Activated gamma-delta T cell (primary cell): ENCODE measurements around the gene REEP2.
"Not testable (repeated sequence)": the region's sequence is repeated elsewhere in the genome, so short reads cannot be mapped to it uniquely, and the experiment has no call there.

Source experiments
- DNase-seq: peaks from one replicate; lab custom pipeline; 2025; lab: John Stamatoyannopoulos, UW
- total RNA-seq, 2 donors: gene quantifications; one replicate each; lab custom pipeline; 2026; lab: John Stamatoyannopoulos, UW

REEP2 gene, protein sequence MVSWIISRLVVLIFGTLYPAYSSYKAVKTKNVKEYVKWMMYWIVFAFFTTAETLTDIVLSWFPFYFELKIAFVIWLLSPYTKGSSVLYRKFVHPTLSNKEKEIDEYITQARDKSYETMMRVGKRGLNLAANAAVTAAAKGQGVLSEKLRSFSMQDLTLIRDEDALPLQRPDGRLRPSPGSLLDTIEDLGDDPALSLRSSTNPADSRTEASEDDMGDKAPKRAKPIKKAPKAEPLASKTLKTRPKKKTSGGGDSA
- 0.87 to 1.1 reads per million in 2 donors for total RNA-seq

DNA sequence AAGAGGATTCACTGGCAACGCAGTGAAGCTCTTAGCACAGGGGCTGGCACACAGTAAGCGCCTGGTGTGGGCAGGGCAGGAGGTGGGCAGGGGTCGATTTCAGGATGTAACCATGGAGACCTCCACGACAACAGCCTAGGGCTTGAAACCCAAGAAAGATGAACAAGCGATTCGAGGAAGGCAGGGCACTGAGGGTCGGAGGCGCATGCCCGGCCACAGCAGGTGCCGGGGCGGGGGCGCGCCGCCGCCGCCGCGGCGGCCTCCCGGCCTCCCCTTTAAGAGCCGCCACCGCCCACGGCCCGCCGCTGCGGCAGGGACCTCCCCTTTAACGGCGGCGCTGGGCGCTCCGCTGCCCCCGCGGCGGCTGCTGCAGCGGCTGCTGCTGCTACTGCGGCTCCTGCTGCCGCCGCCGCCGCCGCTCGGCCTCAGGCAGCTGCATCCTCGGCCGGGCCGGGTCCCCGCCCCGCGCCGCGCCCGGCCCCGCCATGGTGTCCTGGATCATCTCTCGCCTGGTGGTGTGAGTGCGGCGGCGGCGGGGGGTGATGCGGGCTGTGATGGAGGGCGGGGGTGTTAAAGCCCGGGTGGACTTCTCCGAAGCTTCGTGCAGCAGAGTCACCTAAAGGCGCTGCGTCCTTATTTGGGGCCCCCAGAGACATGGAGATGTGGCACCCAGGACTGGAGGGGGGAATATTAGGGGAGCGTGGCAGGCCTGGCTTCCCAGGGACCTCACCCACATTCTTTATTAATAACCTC lies at the start of gene REEP2:
Gene REEP2 (plus strand): TSS at position 334 of the 753 bp plus-strand sequence. CDS start 152 bp downstream, at position 486.
- peak; percentile 51 for DNase-seq

DNA sequence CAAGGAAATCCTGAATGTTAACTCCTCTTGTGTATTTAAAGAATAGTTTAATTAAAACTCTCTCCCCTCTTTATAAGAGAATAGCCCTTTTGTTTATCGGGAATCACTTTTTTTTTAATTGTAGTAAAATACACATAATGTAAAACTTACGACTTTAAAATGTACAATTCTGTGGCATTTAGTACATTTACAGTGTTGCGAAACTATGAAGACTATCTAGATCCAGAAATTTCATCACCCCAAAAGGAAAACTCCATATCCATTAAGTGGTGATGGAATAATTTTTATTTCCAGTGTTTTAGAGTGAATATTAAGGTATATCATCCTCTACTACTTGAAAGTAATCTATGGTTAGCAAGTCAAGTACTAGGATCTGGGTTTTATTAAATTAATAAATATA lies 49.5 kb upstream of the REEP2 start:
- DNase-seq, result no peak

DNA sequence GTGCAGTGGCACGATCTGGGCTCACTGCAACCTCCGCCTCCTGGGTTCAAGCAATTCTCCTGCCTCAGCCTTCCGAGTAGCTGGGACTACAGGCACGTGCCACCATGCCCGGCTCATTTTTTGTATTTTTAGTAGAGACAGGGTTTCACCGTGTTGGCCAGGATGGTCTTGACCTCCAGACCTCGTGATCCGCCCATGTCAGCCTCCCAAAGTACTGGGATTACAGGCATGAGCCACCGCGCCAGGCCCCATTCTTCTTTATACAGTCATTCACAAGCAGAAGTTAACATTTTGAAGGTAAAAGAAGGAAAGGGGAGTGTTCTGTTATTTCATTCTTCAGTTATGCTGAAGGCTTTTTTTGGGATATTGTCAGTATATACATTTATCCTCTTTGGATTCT lies 48.9 kb upstream of the REEP2 start:
- not testable (repeated sequence) for DNase-seq

DNA sequence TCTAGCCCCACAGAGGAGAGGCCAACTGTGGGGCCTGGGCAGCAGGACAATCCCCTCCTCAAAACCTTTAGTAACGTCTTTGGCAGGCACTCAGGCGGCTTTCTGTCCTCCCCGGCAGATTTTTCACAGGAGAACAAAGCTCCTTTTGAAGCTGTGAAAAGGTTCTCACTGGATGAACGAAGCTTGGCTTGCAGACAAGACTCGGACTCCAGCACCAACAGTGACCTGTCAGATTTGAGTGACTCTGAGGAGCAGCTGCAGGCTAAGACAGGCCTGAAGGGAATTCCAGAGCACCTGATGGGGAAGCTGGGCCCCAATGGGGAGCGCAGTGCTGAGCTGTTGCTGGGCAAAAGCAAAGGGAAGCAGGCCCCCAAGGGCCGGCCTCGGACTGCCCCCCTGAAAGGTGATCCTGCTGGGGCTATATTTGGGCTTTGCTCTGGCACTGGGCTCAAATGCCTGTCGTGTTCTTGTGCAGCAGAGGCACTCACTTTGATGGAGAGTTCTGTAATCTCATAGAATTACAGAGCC lies 46.9 kb upstream of the REEP2 start:
- DNase-seq, result no peak

DNA sequence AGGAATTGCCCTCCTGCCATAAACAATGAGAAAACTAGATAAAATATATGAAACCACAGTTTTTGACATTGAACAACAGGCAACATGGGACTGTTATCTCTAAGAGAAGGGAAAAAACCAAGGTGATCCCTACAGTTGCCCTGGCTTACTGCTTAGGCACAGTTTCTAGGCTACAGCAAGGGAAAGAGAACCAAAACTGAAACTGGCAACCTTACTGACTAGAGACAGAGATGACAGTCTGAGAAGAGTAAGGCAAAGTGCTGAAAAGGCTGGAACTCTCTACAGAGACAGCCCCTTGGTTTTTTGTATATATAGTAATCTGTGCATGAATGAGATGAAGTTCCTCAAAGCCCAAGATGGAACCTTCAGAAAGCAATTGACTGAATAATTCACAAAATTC lies 36.2 kb upstream of the REEP2 start:
- DNase-seq, result no peak

DNA sequence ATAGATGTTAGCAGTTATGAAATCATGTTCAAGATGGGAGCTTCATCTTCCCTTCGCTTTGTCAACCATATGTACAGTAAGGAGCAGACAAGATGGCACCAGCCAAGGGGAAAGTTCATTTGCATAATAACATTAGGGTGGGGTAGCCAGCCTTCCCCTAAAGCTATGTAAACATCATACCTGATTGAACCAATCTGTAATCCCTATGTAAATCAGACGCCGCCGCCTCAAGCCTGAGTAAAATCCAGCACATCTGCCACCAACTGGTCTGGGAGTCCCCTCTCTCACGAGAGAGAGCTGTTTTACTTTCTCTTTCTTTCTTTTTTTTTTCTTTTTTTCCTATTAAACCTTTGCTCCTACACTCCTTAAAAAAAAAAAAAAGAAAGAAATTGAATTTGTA lies 30.8 kb upstream of the REEP2 start:
- no peak for DNase-seq

DNA sequence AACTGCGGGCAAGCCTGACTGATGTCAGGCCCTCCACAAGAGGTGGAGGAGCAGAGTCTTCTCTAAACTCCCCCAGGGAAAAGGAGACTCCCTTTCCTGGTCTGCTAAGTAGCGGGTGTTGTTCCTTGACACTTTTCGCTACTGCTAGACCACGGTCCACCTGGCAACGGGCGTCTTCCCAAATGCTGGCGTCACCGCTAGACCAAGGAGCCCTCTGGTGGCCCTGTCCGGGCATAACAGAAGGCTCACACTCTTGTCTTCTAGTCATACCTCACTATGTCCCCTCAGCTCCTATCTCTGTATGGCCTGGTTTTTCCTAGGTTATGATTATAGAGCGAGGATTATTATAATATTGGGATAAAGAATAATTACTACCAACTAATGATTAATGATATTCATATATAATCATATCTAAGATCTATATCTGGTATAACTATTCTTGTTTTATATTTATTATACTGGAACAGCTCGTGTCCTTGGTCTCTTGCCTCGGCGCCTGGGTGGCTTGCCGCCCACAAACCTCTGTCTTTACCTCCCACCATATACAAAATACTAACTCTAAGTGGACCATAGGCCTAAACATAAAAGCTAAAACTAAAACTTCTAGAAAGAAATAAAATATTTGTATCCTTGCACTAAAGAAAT lies 27.7 kb upstream of the REEP2 start:
- DNase-seq, result not testable (repeated sequence)

DNA sequence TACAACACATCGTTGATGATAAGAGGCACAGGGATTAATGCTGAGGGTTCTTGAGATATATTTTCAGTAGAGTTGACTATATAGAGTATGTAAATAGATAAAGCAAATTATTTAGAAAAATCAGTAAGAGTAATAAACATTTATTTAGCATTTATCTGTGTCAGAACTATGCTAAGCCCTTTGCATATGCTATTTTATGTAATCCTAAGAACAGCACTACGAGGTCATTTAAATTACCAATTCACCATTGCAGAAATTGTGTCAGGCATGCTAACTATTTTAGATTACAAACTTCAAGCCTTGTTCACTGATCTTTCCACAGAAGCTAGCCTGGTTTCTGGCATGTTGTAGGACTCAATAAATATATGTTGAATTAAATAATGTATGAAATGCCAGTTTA lies 20.4 kb upstream of the REEP2 start:
- no peak for DNase-seq

DNA sequence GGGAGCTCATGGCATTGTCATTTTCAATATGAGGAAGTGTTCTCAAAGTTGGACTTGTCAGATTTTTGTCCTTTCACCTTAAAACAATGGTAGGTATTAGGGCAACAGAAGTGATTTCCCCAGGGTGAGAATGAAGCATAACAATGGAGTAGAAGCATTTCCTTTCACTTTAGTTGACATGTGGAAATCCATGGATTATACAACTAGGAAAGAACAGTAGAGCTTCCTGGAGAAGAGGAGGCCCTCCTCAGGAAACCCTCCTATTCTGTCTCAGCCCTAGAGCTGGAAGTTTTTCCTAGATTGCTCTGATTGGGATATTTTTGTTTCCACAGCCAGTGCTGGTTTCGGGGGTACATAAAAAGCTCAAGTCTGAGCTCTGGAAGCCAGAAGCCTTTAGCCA lies 13.8 kb upstream of the REEP2 start:
- no peak for DNase-seq

DNA sequence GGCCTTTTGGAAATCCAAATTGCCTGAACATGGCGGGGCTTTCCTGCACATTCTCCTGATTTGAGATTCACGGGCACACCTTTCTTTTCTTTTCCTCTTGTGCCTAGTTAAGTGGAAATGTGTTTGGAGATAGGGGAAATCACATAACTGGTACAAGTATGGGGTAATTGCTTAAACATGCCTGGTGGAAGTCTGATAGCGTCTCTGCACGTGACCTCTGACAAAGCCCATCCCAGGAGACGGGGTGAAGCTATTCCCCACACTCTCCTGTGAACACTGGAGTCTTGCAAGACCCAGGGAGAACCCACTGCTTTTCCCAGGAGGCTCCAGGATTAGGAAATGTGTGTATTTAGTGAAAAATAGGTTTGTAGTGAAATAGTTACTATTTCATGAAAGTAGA lies 2.9 kb upstream of the REEP2 start:
- no peak for DNase-seq

DNA sequence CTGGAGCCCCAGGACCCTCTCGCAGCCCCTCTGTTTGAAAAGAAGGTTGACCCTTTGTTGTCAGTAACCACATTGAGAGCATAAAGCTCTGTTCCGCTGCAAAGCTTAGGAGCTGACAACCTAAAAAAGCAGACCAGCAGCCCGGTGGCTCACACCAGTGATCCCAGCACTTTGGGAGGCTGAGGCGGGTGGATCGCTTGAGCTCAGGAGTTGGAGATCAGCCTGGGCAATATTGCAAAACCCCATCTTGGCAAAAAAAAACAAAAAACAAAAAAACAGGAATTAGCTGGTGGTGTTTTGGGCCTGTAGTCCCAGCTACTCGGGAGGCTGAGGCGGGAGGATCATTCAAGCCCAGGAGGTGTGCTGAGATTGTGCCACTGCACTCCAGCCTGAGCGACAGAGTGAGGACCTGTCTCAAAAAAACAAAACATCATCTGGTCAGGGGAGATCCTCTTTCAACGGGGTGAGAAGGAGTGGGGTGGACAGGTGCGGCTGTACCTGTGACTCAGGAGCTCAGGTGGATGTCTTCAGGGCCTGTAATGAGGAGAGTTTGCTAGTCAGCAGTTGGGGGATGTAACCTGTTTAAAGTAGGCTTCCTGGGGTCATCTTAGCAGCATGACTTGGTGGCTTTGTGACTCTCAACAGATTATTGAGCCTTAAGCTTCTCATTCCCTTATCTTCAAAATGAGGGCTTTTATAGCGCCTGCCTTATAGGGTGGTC lies 694 bp upstream of the REEP2 start:
- DNase-seq, result no peak

DNA sequence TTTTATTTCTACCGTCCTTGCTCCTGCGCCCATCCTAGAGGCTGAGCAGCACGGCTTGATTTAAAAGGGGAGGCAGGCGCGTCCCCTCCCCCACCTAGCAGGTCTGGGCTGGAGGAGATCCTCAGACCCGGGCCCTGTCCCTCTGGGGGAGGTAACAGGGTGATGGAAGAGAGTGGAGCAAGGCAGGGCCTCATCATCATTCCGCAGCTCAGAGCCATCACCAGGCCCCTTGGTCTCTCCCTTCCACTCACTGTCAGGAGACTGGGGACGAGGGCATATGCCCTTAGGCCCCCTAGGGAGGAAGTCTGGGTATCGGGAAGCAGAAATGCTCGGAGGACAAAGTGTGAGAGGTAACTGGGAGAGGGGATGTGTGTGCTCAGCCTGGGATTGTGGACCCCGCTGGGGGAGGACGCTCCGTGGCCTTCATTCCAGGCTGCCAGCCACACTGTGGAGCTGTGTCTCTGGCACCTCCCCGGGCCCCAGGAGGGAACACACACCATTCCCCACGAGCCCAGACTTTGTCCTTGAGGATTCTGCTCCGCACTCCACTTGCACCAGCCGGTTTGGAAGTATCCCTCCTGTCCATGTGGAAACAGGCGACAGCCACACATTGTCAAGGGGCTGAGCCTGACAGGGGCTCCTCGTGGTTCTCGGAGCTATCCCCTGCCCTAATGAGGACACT lies 761 bp downstream of the REEP2 start:
- no peak for DNase-seq

DNA sequence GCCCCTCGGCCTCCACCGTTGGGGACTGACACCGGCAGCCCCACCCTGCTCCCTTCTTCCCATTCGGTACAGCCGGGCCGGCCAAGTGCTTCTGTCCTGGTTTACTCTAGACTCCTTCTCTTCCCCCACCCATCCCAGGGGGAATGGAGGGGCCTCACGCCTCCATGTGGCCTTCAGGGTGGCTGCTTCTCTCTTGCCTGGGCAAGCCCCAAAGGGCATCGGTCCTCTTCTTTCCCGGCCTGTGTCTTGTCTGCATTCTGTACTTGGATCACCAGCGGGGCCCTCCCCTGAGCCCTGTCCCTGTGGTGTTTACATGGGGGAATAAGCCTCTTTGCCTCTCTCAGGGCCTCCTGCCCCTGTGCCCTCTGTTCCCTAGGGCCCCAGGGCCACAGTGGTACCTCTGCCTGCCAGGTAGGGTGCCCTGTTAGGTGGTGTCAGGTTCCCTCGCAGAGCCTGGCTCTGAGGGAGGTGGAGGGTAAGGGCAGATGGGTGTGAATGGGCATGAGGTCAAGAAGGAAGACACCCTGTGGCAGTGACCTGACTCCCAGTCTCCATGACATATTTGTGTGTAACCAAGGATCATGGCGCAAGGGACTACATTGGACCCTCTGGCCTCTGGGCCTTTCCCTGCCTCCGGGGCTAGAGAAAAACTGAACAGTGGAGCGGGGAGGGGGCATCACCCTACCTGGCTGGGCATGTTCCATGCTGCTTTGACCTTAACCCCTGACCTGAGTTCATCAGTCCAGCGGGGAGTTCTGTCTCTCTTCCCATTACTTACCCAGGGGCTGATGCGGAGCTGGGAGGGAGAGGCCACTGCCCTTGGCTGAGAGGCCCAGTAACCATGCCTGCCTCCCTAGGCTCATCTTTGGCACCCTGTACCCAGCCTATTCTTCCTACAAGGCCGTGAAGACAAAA lies 1.6 kb downstream of the REEP2 start:
- no peak for DNase-seq

DNA sequence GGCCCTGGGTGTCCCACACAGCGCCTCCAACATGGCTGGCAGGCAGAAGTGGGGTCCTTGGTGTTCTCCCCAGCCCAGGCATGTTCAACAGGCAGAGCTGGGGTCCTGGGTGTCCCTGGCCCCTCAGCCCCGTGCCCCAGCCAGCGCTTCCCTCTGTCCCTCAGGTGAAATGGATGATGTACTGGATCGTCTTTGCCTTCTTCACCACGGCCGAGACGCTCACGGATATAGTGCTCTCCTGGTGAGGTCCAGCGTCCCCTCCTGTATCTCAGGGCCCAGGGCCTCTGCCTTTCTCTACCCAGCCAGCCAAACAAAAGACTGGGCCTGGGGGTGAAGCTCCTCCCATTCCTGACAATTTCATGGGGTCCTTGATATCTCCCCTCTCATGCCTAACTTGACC lies 2.4 kb downstream of the REEP2 start:
- no peak for DNase-seq

DNA sequence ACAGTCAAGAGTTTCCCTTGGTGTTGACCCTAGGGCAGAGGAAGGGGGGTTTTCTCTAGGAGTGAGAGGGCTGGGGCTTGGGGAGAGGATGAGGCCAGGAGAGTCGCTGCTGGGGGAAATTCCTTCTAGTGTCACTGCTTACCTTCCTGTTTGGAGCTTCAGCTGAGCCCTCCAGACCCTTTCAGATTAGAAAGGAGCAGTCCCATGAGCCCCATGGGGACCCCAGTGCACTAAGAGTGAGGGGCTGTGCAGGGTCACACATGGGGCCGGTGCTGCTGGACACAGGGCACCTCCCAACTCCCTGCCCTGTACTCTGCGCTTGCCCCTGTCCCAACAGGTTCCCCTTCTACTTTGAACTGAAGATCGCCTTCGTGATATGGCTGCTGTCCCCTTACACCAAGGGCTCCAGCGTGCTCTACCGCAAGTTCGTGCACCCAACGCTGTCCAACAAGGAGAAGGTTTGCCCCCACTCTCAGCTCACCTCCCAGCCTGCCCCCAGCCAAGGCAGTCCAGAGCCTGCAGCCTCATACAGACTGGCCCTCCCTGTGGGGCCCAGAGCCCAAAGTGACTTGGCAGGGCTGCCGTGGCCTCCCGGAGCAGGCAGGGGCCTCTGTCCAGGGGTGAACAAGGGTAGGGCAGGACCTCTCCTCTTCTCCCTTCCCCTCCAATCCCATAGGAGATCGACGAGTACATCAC lies 5.4 kb downstream of the REEP2 start:
- no peak for DNase-seq

DNA sequence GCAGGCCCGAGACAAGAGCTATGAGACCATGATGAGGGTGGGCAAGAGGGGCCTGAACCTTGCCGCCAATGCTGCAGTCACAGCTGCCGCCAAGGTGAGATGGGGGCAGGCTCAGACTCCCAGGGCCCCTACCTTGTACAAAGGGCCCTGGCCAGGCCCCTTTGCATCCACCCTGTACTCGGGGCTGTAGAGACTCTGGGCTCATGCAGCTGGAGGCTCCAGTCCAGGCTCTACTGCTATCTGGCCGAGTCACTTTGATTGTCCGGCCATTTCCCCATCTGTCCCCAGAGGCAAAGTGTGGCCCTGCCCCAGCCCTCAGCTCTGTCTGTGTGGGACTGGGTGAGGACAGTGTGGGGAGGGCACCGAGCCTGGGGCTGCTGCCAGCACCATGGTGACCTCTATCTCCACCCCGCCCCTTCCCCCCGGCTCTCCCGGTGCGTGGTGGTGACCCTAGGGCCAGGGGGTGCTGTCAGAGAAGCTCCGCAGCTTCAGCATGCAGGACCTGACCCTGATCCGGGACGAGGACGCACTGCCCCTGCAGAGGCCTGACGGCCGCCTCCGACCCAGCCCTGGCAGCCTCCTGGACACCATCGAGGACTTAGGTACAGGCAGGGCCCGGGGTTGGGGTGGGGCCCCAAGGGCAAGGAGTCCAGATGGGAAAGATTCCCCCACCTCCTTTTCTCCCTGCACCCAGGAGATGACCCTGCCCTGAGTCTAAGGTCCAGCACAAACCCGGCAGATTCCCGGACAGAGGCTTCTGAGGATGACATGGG lies 6.1 kb downstream of the REEP2 start:
- no peak for DNase-seq

DNA sequence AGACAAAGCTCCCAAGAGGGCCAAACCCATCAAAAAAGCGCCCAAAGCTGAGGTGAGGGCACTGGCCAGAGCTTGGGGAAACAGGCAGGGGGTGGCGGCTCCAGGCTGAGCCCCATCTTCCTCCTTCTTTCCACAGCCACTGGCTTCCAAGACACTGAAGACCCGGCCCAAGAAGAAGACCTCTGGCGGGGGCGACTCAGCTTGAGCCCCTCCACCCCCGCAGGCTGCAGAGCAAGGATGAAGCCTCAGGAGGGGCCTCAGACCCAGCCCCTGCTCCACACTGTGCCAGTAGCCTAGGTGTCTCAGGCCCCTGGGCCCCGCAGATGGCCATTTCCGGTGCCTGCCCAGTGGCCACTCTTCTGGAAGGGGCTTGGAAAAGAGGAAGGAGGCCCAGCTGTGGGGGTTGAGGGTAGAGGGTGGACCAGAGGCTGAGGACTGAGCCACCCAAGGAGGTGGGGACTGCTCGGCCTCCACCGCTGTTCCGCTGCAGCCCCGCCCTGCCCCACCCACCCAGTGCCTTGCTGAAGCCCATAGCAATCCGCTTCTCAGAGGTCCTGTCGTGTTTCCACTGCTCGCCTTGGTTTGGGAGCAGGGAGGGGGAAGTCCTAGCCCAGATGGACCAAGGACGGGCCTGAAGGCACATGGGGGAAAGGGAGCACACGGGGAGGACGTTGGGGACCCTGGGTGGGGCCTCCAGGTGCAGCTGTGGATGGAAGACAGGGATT lies 6.9 kb downstream of the REEP2 start:
- no peak for DNase-seq

DNA sequence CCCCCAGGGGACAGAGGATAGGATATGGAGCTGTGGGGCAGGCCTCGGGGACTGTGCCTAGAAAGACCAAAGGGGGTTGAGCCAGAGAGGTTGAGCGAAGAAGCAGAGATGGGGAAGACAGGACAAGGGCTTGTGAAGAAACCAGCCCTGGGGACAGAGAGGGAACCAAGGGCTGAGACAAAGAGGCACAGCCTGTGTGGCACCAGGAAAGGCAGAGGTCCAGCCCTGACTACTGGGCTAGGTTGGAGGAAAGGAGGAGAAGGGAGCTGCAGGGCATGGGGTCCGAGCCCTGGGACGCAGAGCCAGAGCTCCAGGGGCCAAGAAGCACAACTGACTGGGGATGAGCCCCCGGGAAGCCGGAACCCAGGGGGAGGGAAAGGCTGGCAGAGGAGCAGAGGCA lies 9.2 kb downstream of the REEP2 start:
- no peak for DNase-seq
